ENCODE data around the gene UBE2L3.
"Not testable (repeated sequence)": the region's sequence is repeated elsewhere in the genome, so short reads cannot be mapped to it uniquely, and the experiment has no call there.

UBE2L3 gene

DNA sequence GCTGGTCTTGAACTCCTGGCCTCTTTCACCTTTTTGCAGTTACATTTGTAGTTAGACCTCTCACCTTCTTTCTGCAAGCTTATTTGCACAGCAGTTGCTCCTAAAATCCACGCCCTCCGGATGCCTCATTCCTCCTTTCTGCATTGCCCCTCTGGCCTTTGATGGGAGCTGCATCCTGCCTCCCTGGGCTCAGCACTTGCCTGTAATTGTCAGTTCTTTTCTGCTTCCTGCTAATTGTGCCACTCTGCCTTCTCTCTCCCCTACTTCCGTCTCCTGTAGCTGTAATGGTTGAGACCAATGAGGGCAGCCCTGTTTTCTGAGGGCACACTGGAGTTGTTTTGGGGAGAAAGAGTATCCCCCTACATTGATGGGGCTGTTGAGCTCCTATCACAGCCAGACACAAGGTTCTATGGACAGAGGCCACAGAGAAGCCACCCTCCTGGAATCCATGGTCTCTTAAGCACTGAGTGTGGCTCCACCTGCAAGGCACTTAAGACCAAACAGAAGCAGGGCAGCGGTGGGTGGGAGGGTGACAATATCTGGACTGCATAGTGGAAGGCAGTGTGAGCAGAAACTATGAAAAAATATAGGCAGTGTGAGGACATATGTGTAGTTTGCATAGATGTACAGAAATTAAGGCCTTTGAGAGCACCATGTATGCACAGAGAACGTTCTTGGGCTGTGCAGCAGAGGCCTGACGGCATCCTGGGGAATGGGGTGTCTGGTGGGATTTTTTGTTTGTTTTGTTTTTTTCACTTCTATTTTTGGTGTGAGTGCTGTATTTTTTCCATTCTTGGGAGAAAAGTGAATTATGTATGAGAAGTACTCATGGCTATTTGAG, 31.8 kb downstream of the UBE2L3 start:
- DNase-seq (ENCODE audit: low read depth, low spot score): no peak

DNA sequence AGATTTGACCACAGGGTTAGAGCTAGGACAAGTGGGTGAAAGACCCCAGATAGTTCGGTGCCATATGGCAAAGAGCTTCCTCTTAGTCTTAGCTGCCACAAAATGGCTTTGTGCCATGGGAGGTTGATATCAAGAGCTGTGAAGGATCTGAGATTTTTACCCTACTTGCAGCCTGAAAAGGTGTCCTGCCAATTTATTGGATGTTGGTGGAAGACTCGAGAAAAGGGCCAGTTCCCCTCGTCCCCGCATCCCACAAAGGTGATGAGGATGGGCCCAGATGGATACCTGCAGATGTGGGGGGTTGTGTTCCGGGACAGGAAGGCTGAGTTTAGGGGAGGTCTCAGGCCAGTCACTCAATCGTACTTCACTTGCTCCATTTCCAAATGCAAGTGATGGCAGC, 35.1 kb downstream of the UBE2L3 start:
- DNase-seq (ENCODE audit: low read depth, low spot score): no peak

GRCh38 chr22:21603973-21604372, 36.5 kb downstream of the UBE2L3 start:
- DNase-seq (ENCODE audit: low read depth, low spot score): no peak

DNA sequence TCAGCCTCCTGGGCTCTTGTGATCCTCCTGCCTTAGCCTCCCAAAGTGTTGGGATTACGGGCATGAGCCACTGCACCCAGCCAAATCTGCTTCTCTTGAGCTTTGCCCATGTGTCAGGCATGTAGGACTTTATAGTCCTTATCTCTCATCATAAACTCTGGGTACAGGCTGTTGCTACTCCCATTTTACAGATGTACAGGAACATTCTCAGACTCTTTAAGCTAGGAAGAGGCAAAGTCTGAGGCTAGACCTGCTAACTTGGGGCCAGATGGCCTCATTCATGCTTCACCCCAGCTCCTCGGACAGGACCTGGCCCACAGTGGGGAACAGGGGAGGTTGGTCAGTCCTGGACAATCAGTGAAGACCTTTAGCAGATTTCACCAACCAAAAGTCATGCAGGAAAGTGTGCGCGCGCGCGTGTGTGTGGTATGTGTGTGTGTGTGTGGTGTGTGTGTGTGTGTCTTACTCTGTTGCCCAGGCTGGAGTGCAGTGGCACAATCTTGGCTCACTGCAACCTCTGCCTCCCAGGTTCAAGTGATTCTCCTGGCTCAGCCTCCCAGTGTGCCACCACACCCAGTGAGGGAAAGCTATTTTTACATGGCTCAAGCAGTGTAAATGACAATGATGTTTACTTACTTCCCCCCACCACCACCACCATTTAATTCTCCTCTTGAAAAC, 38.5 kb downstream of the UBE2L3 start:
- DNase-seq (ENCODE audit: low read depth, low spot score): no peak

DNA sequence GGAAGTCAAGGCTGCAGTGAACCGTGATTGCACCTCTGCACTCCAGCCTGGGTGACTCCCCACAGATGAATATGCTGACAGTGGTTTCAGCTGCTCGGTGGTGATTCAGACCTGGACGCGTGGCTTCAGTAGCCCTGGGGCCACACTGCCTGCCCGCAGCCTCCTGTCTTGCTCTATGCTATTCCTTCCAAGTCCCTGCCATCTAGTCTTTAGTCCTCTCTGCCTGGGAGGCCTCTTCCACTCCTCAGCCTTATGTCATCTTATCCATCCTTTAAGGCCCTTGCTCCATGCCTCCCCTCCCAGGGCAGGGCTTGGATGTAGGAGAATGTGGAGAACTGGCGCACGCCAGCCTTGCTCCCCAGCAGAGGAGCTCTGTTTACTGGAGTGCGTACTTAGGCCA, 39.3 kb downstream of the UBE2L3 start:
- DNase-seq (ENCODE audit: low read depth, low spot score): no peak

DNA sequence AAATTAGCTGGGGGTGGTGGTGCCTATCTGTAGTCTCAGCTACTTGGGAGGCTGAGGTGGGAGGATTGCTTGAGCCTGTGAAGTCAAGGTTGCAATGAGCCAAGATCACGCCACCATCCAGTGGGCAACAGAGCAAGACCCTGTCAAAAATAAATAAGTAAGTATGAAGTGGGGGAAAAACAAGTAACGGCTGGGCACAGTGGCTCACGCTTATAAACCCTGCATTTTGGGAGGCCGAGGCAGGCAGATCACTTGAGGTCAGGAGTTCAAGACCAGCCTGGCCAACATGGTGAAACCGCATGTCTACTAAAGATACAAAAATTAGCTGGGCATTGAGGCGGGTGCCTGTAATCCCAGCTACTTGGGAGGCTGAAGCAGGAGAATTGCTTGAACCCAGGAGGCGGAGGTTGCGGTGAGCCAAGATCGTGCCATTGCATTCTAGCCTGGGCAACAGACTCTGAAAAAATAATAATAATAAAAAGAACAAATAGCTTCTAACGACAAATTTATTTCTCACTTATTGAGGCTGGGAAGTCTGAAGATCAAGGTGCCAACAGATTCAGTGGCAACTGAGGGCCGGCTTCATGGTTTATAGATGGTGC, 42.1 kb downstream of the UBE2L3 start:
- DNase-seq (ENCODE audit: low read depth, low spot score): not testable (repeated sequence)

GRCh38 chr22:21611210-21611977, 43.9 kb downstream of the UBE2L3 start:
- DNase-seq (ENCODE audit: low read depth, low spot score): no peak

GRCh38 chr22:21612858-21613257, 45.3 kb downstream of the UBE2L3 start:
- no peak for DNase-seq (ENCODE audit: low read depth, low spot score)

- no peak for DNase-seq (ENCODE audit: low read depth, low spot score)
These were observed 46.2 kb downstream of the UBE2L3 start for GRCh38 chr22:21613553-21614233.

DNA sequence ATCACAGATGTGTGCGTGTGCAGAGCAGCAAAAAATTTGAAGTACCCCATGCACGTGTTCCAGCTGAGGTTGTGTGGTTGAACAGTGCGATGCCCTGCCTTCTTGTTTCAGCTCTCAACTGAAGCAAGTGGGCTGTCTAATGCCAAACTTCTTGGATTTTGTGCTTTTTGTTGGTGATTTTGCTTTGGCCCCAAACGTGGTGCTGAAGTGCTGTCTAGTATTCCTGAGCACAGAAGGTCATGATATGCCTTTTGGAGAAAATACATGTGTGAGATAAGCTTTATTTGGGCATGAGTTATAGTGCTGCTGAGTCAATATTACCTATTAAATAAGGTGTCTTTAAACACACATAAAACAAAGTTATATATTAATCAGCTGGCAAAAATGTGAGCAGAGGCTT, 48.2 kb downstream of the UBE2L3 start:
- no peak for DNase-seq (ENCODE audit: low read depth, low spot score)

GRCh38 chr22:21617337-21617736, 49.8 kb downstream of the UBE2L3 start:
- DNase-seq (ENCODE audit: low read depth, low spot score): not testable (repeated sequence)

- DNase-seq (ENCODE audit: low read depth, low spot score): no peak
These were observed 53.5 kb downstream of the UBE2L3 start for GRCh38 chr22:21621025-21621424.

- no peak for DNase-seq (ENCODE audit: low read depth, low spot score)
These were observed 54.8 kb downstream of the UBE2L3 start for GRCh38 chr22:21622011-21622918.

DNA sequence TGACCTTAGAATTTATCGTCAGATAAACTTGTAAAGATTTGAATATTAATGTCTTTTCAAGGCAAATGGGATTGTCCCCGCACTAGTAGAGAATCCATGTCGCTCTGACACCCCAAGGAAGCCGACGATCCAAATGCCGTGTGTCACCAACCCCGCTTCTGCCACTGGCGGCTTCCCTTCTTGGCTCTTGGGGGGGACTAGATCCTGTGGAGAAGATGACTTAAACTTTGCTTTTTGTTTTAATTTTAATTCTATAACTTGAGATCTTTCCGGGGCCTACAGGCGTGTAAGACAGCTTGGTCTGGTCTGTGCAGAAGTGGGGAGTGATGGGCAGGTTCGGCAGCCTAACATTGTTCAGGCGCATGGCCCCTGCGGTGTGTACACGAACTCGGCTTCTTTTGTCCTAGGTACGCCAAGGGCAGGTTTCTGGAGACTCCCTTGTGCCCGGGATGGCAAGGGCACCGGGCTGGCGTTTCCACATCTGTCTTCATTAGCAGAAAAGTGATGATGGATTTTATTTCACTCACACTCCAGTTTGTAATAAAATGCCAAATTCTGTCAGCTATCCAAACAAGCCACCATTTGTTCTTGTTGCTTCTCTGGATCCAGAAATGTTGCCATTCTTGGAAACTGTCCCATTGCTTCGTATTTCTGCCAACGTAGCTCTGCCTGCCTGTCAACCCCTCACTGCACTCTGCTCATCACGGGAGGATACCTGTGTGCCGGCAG, 55.6 kb downstream of the UBE2L3 start:
- no peak for DNase-seq (ENCODE audit: low read depth, low spot score)

- no peak for DNase-seq (ENCODE audit: low read depth, low spot score)
These were observed 56.1 kb downstream of the UBE2L3 start for GRCh38 chr22:21623648-21623970.

- no peak for DNase-seq (ENCODE audit: low read depth, low spot score)
These were observed 56.8 kb downstream of the UBE2L3 start for GRCh38 chr22:21624120-21624879.

DNA sequence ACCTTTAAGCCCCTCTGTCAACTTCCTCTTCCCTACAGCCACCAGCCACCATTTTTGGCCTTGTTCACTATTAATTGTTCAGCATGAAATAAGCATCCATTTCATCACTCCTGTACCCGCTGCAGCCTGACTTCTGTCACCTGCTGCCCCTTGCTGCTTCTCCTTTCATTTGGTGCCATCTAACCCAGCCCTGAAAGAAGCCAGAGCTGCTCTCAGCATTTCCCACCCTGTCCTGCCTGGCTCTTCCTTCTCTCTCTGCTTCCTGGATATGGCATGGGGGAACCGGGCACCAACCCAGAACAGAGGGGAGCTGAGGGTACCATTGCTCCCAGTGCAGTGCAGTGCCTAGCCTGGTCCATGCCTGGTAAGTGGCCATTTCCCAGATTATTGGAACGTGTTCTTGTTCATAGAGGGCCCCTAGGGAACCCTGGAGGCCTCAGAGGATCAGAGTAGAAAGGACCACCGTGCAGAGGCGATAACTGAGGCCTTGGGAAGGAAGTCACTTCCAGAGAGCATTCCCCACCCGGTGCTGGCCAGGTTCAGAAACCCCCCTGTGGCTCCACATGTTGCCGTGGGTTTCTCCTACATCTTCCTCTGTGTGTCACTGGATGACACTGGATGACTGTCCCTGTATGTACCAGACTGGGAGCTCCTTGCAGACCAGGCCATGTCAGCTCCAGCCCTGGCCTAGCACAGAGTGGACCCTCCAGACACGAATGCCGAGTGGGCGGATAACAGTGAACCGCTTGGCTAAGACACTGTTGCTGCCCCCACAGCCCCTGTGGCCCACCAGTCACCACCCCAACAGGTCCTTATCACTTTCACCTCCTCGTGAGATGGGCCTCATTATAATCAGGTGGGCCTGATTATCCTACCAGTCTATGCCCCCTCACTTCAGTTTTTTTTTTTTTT, 57.6 kb downstream of the UBE2L3 start:
- no peak for DNase-seq (ENCODE audit: low read depth, low spot score)

Data from activated naive CD8-positive, alpha-beta T cell treated with anti-CD3 and anti-CD28 coated beads, Interleukin-2, amount 50 U/mL, for 16 hours (primary cell).